Memory B cell (primary cell): ENCODE results near the gene TRIM40.

Source experiments
- ATAC-seq: fragments of 150-1000 bp; cut with Tn5 transposase; 2 replicates; pipeline ENCODE4 v1.10.0; 2021; ENCODE audit warnings: low read depth, mild to moderate bottlenecking, moderate library complexity
- DNase-seq, 2 donors: peaks; one replicate each; pipeline ENCODE4 v3.0.0; 2022; ENCODE audit warnings: low spot score in 2 of 2
- H3K27ac Mint-ChIP-seq: one replicate; pipeline ENCODE4 v1.8.0; 2022; ENCODE audit warnings: mild to moderate bottlenecking, moderate library complexity, mixed read lengths
- H3K27me3 Mint-ChIP-seq: one replicate; pipeline ENCODE4 v1.8.0; 2022; ENCODE audit warnings: mixed read lengths
- H3K36me3 Mint-ChIP-seq: one replicate; pipeline ENCODE4 v1.8.0; 2022; ENCODE audit warnings: mild to moderate bottlenecking, mixed read lengths
- H3K4me1 Mint-ChIP-seq: one replicate; pipeline ENCODE4 v1.8.0; 2022; ENCODE audit warnings: mixed read lengths
- H3K4me3 Mint-ChIP-seq: one replicate; pipeline ENCODE4 v1.8.0; 2022; ENCODE audit warnings: mild to moderate bottlenecking, moderate library complexity, mixed read lengths
- H3K9me3 Mint-ChIP-seq: one replicate; pipeline ENCODE4 v1.8.0; 2022; ENCODE audit warnings: mixed read lengths

The TRIM40 gene

GRCh38 chr6:30135757-30136156, at the start of gene TRIM40:
Gene TRIM40, plus strand, starts transcription at chr6:30136140. Its CDS starts 897 bp downstream, at chr6:30137037.
- Mint-ChIP-seq H3K4me3 (no peak within 1 kb of the TSS), H3K4me1 (peaks cover 4% of the 10 kb centered on the region), H3K27me3 (peaks cover 22% of the 10 kb centered on the region), H3K9me3 (no peaks in the 10 kb centered on the region), H3K36me3 (no peaks in the 10 kb centered on the region), H3K27ac (no peak within 1 kb of the TSS)
- DNase-seq (no peak), ATAC-seq (no peak)

- Mint-ChIP-seq H3K4me1 (no peaks in the 10 kb centered on the region), H3K27ac (no peak overlapping the region), H3K27me3 (peaks cover 28% of the 10 kb centered on the region), H3K36me3 (peaks cover 1% of the 10 kb centered on the region), H3K4me3 (no peak overlapping the region), H3K9me3 (no peaks in the 10 kb centered on the region)
- no peak for ATAC-seq
- no peak for DNase-seq
These were observed 48.1 kb upstream of the TRIM40 start for GRCh38 chr6:30087876-30088275.

- H3K4me1 Mint-ChIP-seq: no peaks in the 10 kb centered on the region
- no peak for ATAC-seq
- no peak for DNase-seq
- peaks cover 1% of the 10 kb centered on the region for H3K36me3 Mint-ChIP-seq
- peaks cover 46% of the 10 kb centered on the region for H3K27me3 Mint-ChIP-seq
- H3K27ac Mint-ChIP-seq: no peak overlapping the region
- no peak overlapping the region for H3K4me3 Mint-ChIP-seq
- H3K9me3 Mint-ChIP-seq: no peaks in the 10 kb centered on the region
These were observed 44.2 kb upstream of the TRIM40 start for GRCh38 chr6:30091577-30092381.

- H3K9me3 Mint-ChIP-seq: no peaks in the 10 kb centered on the region
- DNase-seq: no peak
These were observed 42.9 kb upstream of the TRIM40 start for GRCh38 chr6:30092852-30093543.

GRCh38 chr6:30093951-30094661, 41.8 kb upstream of the TRIM40 start:
- H3K27me3 Mint-ChIP-seq: peaks cover 53% of the 10 kb centered on the region

More at GRCh38 chr6:30092852-30093543, 42.9 kb upstream of the TRIM40 start:
- H3K36me3 Mint-ChIP-seq: peaks cover 1% of the 10 kb centered on the region
- H3K27ac Mint-ChIP-seq: no peak overlapping the region
- ATAC-seq: no peak
- no peak overlapping the region for H3K4me3 Mint-ChIP-seq
- peaks cover 6% of the 10 kb centered on the region for H3K4me1 Mint-ChIP-seq
- peaks cover 51% of the 10 kb centered on the region for H3K27me3 Mint-ChIP-seq

GRCh38 chr6:30096829-30097228, 39.1 kb upstream of the TRIM40 start:
- Mint-ChIP-seq H3K4me1 (peaks cover 25% of the 10 kb centered on the region), H3K9me3 (no peaks in the 10 kb centered on the region), H3K4me3 (no peak overlapping the region), H3K36me3 (peaks cover 1% of the 10 kb centered on the region), H3K27me3 (peaks cover 53% of the 10 kb centered on the region), H3K27ac (no peak overlapping the region)
- DNase-seq: no peak
- ATAC-seq: no peak

More at GRCh38 chr6:30093951-30094661, 41.8 kb upstream of the TRIM40 start:
- Mint-ChIP-seq H3K4me1 (peaks cover 9% of the 10 kb centered on the region), H3K27ac (no peak overlapping the region), H3K4me3 (no peak overlapping the region), H3K9me3 (no peaks in the 10 kb centered on the region), H3K36me3 (peaks cover 1% of the 10 kb centered on the region)
- DNase-seq (no peak), ATAC-seq (no peak)

GRCh38 chr6:30097902-30098768, 37.8 kb upstream of the TRIM40 start:
- Mint-ChIP-seq H3K27ac (no peak overlapping the region), H3K9me3 (no peaks in the 10 kb centered on the region), H3K4me1 (peaks cover 33% of the 10 kb centered on the region), H3K4me3 (no peak overlapping the region), H3K36me3 (no peaks in the 10 kb centered on the region), H3K27me3 (peaks cover 47% of the 10 kb centered on the region)
- ATAC-seq: peak; percentile 79
- DNase-seq: no peak

GRCh38 chr6:30100154-30100553, 35.8 kb upstream of the TRIM40 start:
- Mint-ChIP-seq H3K4me3 (peak overlapping the region; percentile 22), H3K36me3 (no peaks in the 10 kb centered on the region), H3K4me1 (peaks cover 39% of the 10 kb centered on the region), H3K27me3 (peaks cover 41% of the 10 kb centered on the region), H3K27ac (no peak overlapping the region), H3K9me3 (no peaks in the 10 kb centered on the region)
- DNase-seq (no peak), ATAC-seq (no peak)

GRCh38 chr6:30100585-30101443, 35.1 kb upstream of the TRIM40 start:
- Mint-ChIP-seq H3K36me3 (no peaks in the 10 kb centered on the region), H3K9me3 (no peaks in the 10 kb centered on the region), H3K4me1 (peaks cover 39% of the 10 kb centered on the region), H3K4me3 (peak overlapping the region; percentile 70), H3K27ac (no peak overlapping the region), H3K27me3 (peaks cover 36% of the 10 kb centered on the region)
- DNase-seq (no peak), ATAC-seq (no peak)

GRCh38 chr6:30101444-30102413, 34.2 kb upstream of the TRIM40 start:
- H3K27me3 Mint-ChIP-seq: peaks cover 37% of the 10 kb centered on the region
- peak overlapping the region; percentile 16 for H3K27ac Mint-ChIP-seq
- ATAC-seq: no peak

GRCh38 chr6:30102414-30102969, 33.4 kb upstream of the TRIM40 start:
- Mint-ChIP-seq H3K36me3 (no peaks in the 10 kb centered on the region), H3K27me3 (peaks cover 33% of the 10 kb centered on the region), H3K9me3 (no peaks in the 10 kb centered on the region), H3K4me1 (peaks cover 36% of the 10 kb centered on the region), H3K4me3 (peak overlapping the region; percentile 86), H3K27ac (no peak overlapping the region)
- ATAC-seq: peak; percentile 18
- no peak for DNase-seq

More at GRCh38 chr6:30101444-30102413, 34.2 kb upstream of the TRIM40 start:
- no peak for DNase-seq
- Mint-ChIP-seq H3K4me3 (peak overlapping the region; percentile 70), H3K4me1 (peaks cover 39% of the 10 kb centered on the region), H3K9me3 (no peaks in the 10 kb centered on the region), H3K36me3 (no peaks in the 10 kb centered on the region)
